NCI-H510A treated with DMSO at 0.1 percent for 48 hours (cell line): ENCODE data around the gene LUC7L.

Source experiments
- DNase-seq: peaks from one replicate; lab custom pipeline; 2025; lab: John Stamatoyannopoulos, UW

The LUC7L gene

DNA sequence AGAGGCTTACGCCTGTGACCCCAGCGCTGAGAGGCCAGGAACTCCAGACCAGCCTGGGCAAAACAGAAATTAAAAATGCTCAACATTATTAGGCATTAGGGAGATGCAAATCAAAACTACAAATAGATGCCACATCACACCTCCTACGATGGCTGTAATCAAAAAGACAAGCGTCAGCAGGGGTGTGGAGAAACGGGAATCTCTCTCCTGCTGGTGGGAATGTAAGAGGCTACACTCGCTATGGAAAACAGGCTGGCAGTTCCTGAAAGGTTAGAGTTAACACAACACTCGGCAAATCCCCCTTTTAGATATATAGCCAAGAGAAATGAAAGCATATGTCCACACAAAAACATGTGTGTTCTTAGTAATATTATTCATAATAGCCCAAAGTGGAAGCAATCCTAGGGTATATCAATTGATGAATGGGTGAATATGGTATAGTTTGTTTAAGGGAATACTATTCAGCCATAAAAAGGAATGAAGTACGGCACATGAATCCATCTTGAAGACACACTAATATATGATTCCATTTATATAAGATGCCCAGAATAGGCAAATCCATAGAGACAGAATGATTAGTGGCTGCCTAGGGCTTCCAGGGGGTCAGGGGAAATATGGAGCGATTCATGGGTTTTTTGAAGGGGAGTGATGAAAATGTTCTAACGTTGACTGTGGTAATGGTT is 88.9 kb downstream of the LUC7L start:
- DNase-seq, result no peak
